Activated T-cell treated with anti-CD3 and anti-CD28 coated beads, Interleukin-2, amount 50 U/mL, for 24 hours (primary cell): ENCODE measurements around the gene AGO1.
"Not testable (repeated sequence)": the region's sequence is repeated elsewhere in the genome, so short reads cannot be mapped to it uniquely, and the experiment has no call there.

Source experiments
- DNase-seq: peaks from one replicate; pipeline ENCODE4 v3.0.0-alpha.2; 2020
- H3K27ac Mint-ChIP-seq: 2 replicates; pipeline ENCODE4 v1.8.0; 2020; ENCODE audit warnings: mild to moderate bottlenecking, mixed read lengths
- H3K27me3 Mint-ChIP-seq: 2 replicates; pipeline ENCODE4 v1.8.0; 2020; ENCODE audit warnings: mixed read lengths
- H3K36me3 Mint-ChIP-seq: 2 replicates; pipeline ENCODE4 v1.8.0; 2020; ENCODE audit warnings: low read depth, mixed read lengths
- H3K4me1 Mint-ChIP-seq: 2 replicates; pipeline ENCODE4 v1.8.0; 2020; ENCODE audit warnings: low read depth, mixed read lengths
- H3K4me3 Mint-ChIP-seq: 2 replicates; pipeline ENCODE4 v1.8.0; 2020; ENCODE audit warnings: mild to moderate bottlenecking, moderate library complexity, mixed read lengths
- H3K9me3 Mint-ChIP-seq: 2 replicates; pipeline ENCODE4 v1.8.0; 2020; ENCODE audit warnings: mixed read lengths

The AGO1 gene

DNA sequence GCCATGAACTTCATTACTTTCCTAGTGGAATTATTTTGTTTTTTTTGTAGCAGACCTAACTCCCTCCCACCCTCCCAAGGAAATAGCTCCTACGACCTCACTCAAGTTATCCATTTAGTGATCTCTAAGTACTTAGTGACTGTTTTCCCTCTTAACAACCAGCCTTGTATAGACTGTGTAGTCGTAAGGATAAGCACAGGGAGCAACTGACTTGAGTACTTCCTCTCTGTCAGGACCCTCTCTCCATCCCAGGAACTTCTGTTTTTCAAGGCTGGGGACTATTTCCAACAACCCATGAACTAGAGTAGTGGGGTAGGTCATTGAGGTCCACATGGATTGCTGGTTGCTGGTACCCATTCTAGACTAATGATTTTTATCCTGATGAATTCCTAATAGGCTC, 1.9 kb downstream of the AGO1 start:
- Mint-ChIP-seq H3K27me3 (no peaks in the 10 kb centered on the region), H3K27ac (no peak overlapping the region), H3K9me3 (no peaks in the 10 kb centered on the region), H3K4me1 (peaks cover 49% of the 10 kb centered on the region), H3K36me3 (peaks cover 21% of the 10 kb centered on the region), H3K4me3 (peak overlapping the region; percentile 34)
- DNase-seq: no peak

- peaks cover 49% of the 10 kb centered on the region for H3K4me1 Mint-ChIP-seq
- no peak overlapping the region for H3K4me3 Mint-ChIP-seq
- peak overlapping the region; percentile 56 for H3K27ac Mint-ChIP-seq
Observed at GRCh38 chr1:35885961-35886558, 3.1 kb downstream of the AGO1 start.

GRCh38 chr1:35886577-35887431, 3.8 kb downstream of the AGO1 start:
- Mint-ChIP-seq H3K9me3 (no peaks in the 10 kb centered on the region), H3K27ac (peak overlapping the region; percentile 56), H3K36me3 (peaks cover 35% of the 10 kb centered on the region), H3K4me3 (no peak overlapping the region), H3K27me3 (no peaks in the 10 kb centered on the region), H3K4me1 (peaks cover 46% of the 10 kb centered on the region)
- no peak for DNase-seq

More at GRCh38 chr1:35885961-35886558, 3.1 kb downstream of the AGO1 start:
- Mint-ChIP-seq H3K36me3 (peaks cover 33% of the 10 kb centered on the region), H3K27me3 (no peaks in the 10 kb centered on the region), H3K9me3 (no peaks in the 10 kb centered on the region)
- DNase-seq: no peak

DNA sequence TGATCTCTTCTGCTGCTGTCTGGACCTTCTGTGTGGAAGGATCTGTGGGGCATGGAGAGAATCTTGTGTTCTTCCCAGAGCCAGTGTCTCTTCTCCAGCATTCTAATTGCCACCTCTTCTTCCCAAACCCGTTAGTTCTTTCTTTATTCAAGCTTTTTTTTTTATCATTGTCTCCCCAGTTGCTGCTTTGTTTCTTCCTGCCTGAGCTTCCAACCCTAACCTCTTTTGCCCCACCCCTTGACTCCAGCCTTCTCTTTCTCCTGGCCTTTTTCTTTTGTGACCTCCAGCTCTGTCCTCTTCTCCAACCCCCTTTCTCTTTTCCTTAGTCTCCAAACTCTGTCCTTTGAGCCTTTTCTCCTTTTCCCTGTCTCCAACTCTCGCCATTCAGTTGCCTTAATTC, 4.5 kb downstream of the AGO1 start:
- H3K4me1 Mint-ChIP-seq: peaks cover 39% of the 10 kb centered on the region
- H3K9me3 Mint-ChIP-seq: no peaks in the 10 kb centered on the region
- H3K27me3 Mint-ChIP-seq: no peaks in the 10 kb centered on the region
- H3K36me3 Mint-ChIP-seq: peaks cover 42% of the 10 kb centered on the region
- peak overlapping the region; percentile 40 for H3K27ac Mint-ChIP-seq
- DNase-seq: no peak
- H3K4me3 Mint-ChIP-seq: no peak overlapping the region

- H3K4me1 Mint-ChIP-seq: peaks cover 36% of the 10 kb centered on the region
- no peak overlapping the region for H3K4me3 Mint-ChIP-seq
- DNase-seq: no peak
- no peak overlapping the region for H3K27ac Mint-ChIP-seq
- H3K36me3 Mint-ChIP-seq: peaks cover 48% of the 10 kb centered on the region
- H3K27me3 Mint-ChIP-seq: no peaks in the 10 kb centered on the region
- H3K9me3 Mint-ChIP-seq: no peaks in the 10 kb centered on the region
Observed at GRCh38 chr1:35888255-35888654, 5.2 kb downstream of the AGO1 start.

GRCh38 chr1:35888981-35889380, 6.0 kb downstream of the AGO1 start:
- not testable (repeated sequence) for H3K27me3 Mint-ChIP-seq, H3K27ac Mint-ChIP-seq, H3K9me3 Mint-ChIP-seq, DNase-seq, H3K4me3 Mint-ChIP-seq
- H3K36me3 Mint-ChIP-seq: peaks cover 50% of the 10 kb centered on the region
- H3K4me1 Mint-ChIP-seq: peaks cover 35% of the 10 kb centered on the region

- DNase-seq: no peak
- Mint-ChIP-seq H3K4me3 (no peak overlapping the region), H3K27ac (no peak overlapping the region), H3K9me3 (no peaks in the 10 kb centered on the region), H3K4me1 (peaks cover 3% of the 10 kb centered on the region), H3K36me3 (peaks cover 85% of the 10 kb centered on the region), H3K27me3 (no peaks in the 10 kb centered on the region)
Observed at GRCh38 chr1:35893051-35893879, 10.3 kb downstream of the AGO1 start.

GRCh38 chr1:35894183-35894582, 11.2 kb downstream of the AGO1 start:
- Mint-ChIP-seq H3K36me3 (peaks cover 86% of the 10 kb centered on the region), H3K9me3 (no peaks in the 10 kb centered on the region), H3K27ac (peak overlapping the region; percentile 59), H3K27me3 (no peaks in the 10 kb centered on the region), H3K4me1 (peaks cover 3% of the 10 kb centered on the region), H3K4me3 (no peak overlapping the region)
- DNase-seq: no peak

- Mint-ChIP-seq H3K27ac (peak overlapping the region; percentile 13), H3K27me3 (no peaks in the 10 kb centered on the region), H3K4me3 (no peak overlapping the region), H3K9me3 (no peaks in the 10 kb centered on the region), H3K36me3 (peaks cover 89% of the 10 kb centered on the region), H3K4me1 (peaks cover 3% of the 10 kb centered on the region)
- no peak for DNase-seq
Observed at GRCh38 chr1:35894656-35895055, 11.6 kb downstream of the AGO1 start.

DNA sequence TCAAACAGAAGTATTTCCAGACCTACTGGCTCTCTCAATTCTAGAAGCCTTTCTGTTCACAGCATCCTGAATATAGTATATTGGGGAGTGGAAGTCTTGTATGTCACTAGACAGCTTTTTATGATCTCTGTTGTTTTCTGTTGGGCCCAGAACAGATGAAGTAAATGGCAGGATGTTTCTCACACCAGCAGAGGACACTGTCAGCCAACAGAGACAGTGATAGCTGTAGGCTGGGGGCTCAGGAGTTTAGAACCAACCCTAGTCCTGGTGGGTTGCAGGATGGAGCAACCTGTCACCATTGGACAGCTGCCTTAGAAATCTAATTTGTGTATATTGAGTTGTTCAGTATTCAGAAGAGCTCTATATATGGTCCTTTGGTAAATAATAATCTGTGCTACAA, 16.9 kb downstream of the AGO1 start:
- H3K4me3 Mint-ChIP-seq: no peak overlapping the region
- H3K9me3 Mint-ChIP-seq: no peaks in the 10 kb centered on the region
- peaks cover 88% of the 10 kb centered on the region for H3K36me3 Mint-ChIP-seq
- no peaks in the 10 kb centered on the region for H3K4me1 Mint-ChIP-seq
- H3K27me3 Mint-ChIP-seq: no peaks in the 10 kb centered on the region
- no peak overlapping the region for H3K27ac Mint-ChIP-seq
- DNase-seq: no peak

DNA sequence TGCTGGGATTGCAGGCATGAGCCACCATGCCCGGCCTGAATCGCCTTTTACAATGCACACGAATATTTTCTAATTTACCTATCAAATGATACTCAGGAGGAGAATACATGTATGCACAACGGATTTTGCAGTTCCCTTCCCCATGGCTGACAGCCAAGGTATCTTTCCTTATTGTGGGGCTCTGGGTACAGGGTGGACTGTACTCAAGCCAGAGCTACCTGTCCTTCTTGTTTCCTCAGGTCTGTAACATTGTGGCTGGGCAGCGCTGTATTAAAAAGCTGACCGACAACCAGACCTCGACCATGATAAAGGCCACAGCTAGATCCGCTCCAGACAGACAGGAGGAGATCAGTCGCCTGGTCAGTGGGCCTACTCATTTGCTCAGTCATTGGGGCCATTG, 18.2 kb downstream of the AGO1 start:
- no peak overlapping the region for H3K27ac Mint-ChIP-seq
- no peak for DNase-seq
- H3K36me3 Mint-ChIP-seq: peaks cover 85% of the 10 kb centered on the region
- H3K4me1 Mint-ChIP-seq: no peaks in the 10 kb centered on the region
- no peaks in the 10 kb centered on the region for H3K27me3 Mint-ChIP-seq
- no peak overlapping the region for H3K4me3 Mint-ChIP-seq
- no peaks in the 10 kb centered on the region for H3K9me3 Mint-ChIP-seq

GRCh38 chr1:35902671-35903070, 19.7 kb downstream of the AGO1 start:
- H3K36me3 Mint-ChIP-seq: peaks cover 86% of the 10 kb centered on the region
- no peak for DNase-seq
- no peak overlapping the region for H3K27ac Mint-ChIP-seq
- H3K9me3 Mint-ChIP-seq: no peaks in the 10 kb centered on the region
- H3K4me1 Mint-ChIP-seq: no peaks in the 10 kb centered on the region
- no peak overlapping the region for H3K4me3 Mint-ChIP-seq
- H3K27me3 Mint-ChIP-seq: no peaks in the 10 kb centered on the region

GRCh38 chr1:35914717-35915116, 31.7 kb downstream of the AGO1 start:
- Mint-ChIP-seq H3K4me3 (no peak overlapping the region), H3K27ac (no peak overlapping the region), H3K4me1 (no peaks in the 10 kb centered on the region), H3K9me3 (no peaks in the 10 kb centered on the region), H3K36me3 (peaks cover 90% of the 10 kb centered on the region), H3K27me3 (no peaks in the 10 kb centered on the region)
- no peak for DNase-seq

GRCh38 chr1:35915693-35916092, 32.7 kb downstream of the AGO1 start:
- no peaks in the 10 kb centered on the region for H3K9me3 Mint-ChIP-seq
- H3K4me1 Mint-ChIP-seq: no peaks in the 10 kb centered on the region
- no peaks in the 10 kb centered on the region for H3K27me3 Mint-ChIP-seq
- H3K4me3 Mint-ChIP-seq: no peak overlapping the region
- H3K27ac Mint-ChIP-seq: no peak overlapping the region
- peaks cover 96% of the 10 kb centered on the region for H3K36me3 Mint-ChIP-seq
- DNase-seq: no peak
